Activated CD8-positive, alpha-beta T cell treated with anti-CD3 and anti-CD28 coated beads for 36 hours (primary cell): ENCODE results near the gene LILRA5. TPM values are rescaled to one million over a fixed set of nuclear protein-coding genes. Genes with fewer than 3 reads are reported as not detected.

Source experiments
- ATAC-seq: fragments of 200-7000 bp; cut with Tn5 transposase; one replicate; pipeline ENCODE4 v1.10.0; 2021; ENCODE audit warnings: mild to moderate bottlenecking, moderate library complexity
- CTCF ChIA-PET: fragments of 350-600 bp; sonication (Branson Sonifier 250); formaldehyde crosslinking; loops from one replicate; lab custom pipeline; 2021; ENCODE audit warnings: antibody characterized with exemption; lab: Charles Lee
- POLR2A ChIA-PET: fragments of 350-600 bp; sonication (Branson Sonifier 250); formaldehyde crosslinking; loops from one replicate; lab custom pipeline; 2021; ENCODE audit warnings: antibody characterized with exemption; lab: Charles Lee
- DNase-seq: peaks from one replicate; pipeline ENCODE4 v3.0.0-alpha.2; 2020
- H3K27ac Mint-ChIP-seq: one replicate; pipeline ENCODE4 v1.8.0; 2021; ENCODE audit warnings: mild to moderate bottlenecking, mixed read lengths
- H3K27me3 Mint-ChIP-seq: one replicate; pipeline ENCODE4 v1.8.0; 2021; ENCODE audit warnings: mixed read lengths
- H3K36me3 Mint-ChIP-seq: one replicate; pipeline ENCODE4 v1.8.0; 2021; ENCODE audit warnings: low read depth, mixed read lengths
- H3K4me1 Mint-ChIP-seq: one replicate; pipeline ENCODE4 v1.8.0; 2021; ENCODE audit warnings: low read depth, mixed read lengths
- H3K4me3 Mint-ChIP-seq: one replicate; pipeline ENCODE4 v1.8.0; 2021; ENCODE audit warnings: mild to moderate bottlenecking, moderate library complexity, mixed read lengths
- H3K9me3 Mint-ChIP-seq: one replicate; pipeline ENCODE4 v1.8.0; 2021; ENCODE audit warnings: mixed read lengths
- CTCF ChIP-seq: fragments of 200-600 bp; IDR thresholded peaks from one replicate; pipeline ENCODE4 v1.8.0; 2022; ENCODE audit warnings: antibody characterized with exemption, mild to moderate bottlenecking
- intact Hi-C: fragments of 100-400 bp; cut with micrococcal nuclease; formaldehyde crosslinking; loops from one replicate; pipeline ENCODE4 v1.10.0; 2022
- total RNA-seq, 2 experiments: library from RNA; stranded (reverse); gene quantifications; one replicate each; pipeline ENCODE4 v1.2.3, GENCODE V29; 2021

LILRA5 gene
- total RNA-seq, 2 experiments from 2014 or later, result not detected

GRCh38 chr19:54345938-54346386, 33.0 kb upstream of the LILRA5 start:
- ChIA-PET CTCF (interaction anchor here (1.6 kb wide), 1 partner anchor 45 kb away, joined by 7 read pairs; no protein-coding TSS in a partner anchor), POLR2A (no interaction called here)
- Mint-ChIP-seq H3K36me3 (no peaks in the 10 kb centered on the region), H3K27me3 (no peaks in the 10 kb centered on the region), H3K4me1 (no peaks in the 10 kb centered on the region), H3K9me3 (no peaks in the 10 kb centered on the region), H3K27ac (no peak overlapping the region), H3K4me3 (no peak overlapping the region)
- no peak for TF ChIP-seq CTCF
- DNase-seq (no peak), ATAC-seq (no peak)
- intact Hi-C loops, result no loop called here

- CTCF ChIA-PET, result no interaction called here
Observed at GRCh38 chr19:54343868-54344267, 30.9 kb upstream of the LILRA5 start.

GRCh38 chr19:54341295-54341694, 28.3 kb upstream of the LILRA5 start:
- TF ChIP-seq CTCF, result no peak
- POLR2A ChIA-PET, result no interaction called here
- DNase-seq (no peak), ATAC-seq (no peak)
- Mint-ChIP-seq H3K9me3 (no peaks in the 10 kb centered on the region), H3K27me3 (peaks cover 4% of the 10 kb centered on the region), H3K4me3 (no peak overlapping the region), H3K4me1 (no peaks in the 10 kb centered on the region), H3K36me3 (no peaks in the 10 kb centered on the region), H3K27ac (no peak overlapping the region)
- CTCF ChIA-PET, result interaction anchor here (0.8 to 2.6 kb wide), 3 partner anchors 14 to 49 kb away, joined by 3 to 9 read pairs (median 3); no protein-coding TSS in a partner anchor
- intact Hi-C loops, result no loop called here

More at GRCh38 chr19:54343868-54344267, 30.9 kb upstream of the LILRA5 start:
- intact Hi-C loops, result no loop called here
- H3K36me3 Mint-ChIP-seq, result no peaks in the 10 kb centered on the region
- POLR2A ChIA-PET, result no interaction called here
- H3K9me3 Mint-ChIP-seq, result no peaks in the 10 kb centered on the region
- peaks cover 3% of the 10 kb centered on the region for H3K27me3 Mint-ChIP-seq
- DNase-seq, result no peak
- H3K4me1 Mint-ChIP-seq, result no peaks in the 10 kb centered on the region
- ATAC-seq, result no peak
- H3K27ac Mint-ChIP-seq, result no peak overlapping the region
- no peak for TF ChIP-seq CTCF
- H3K4me3 Mint-ChIP-seq, result no peak overlapping the region

DNA sequence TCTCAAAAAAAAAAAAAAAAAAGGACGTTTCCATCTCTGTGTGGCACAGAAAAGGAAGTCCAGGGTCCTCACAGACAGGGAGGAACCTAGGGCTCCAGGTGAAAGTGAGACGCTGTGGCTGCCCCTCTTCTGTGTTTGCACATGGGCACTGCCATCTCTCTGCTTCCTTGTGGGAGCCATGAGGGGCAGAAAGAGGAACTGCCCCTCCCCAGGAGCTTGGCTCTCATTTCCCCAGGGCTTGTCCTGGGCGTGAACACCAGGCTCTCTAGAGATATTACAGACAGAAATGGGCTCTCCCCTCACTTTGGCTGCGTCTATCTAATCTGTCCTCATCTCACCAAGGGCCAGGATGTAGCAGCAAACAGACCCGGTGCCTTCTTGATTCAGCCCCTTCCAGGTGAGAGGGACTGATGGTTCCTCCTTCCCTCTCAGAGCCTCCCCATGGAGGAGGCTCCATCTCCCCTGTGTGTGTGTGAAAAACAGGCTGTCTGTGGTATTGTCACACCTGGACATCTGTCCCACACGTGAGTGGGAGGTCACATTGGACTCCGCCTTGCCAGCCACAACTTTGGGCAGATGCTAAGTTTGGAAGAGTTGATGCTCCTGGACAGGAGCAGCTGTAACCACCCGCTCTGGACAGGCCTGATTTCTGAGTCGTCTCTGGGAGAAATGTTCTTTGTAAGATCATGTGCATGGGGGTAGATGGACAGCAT, 26.8 kb upstream of the LILRA5 start:
- CTCF ChIA-PET, result interaction anchor here (1.2 to 2.6 kb wide), 2 partner anchors 15 to 50 kb away, joined by 3 to 9 read pairs; no protein-coding TSS in a partner anchor
- Mint-ChIP-seq H3K4me3 (no peak overlapping the region), H3K27ac (no peak overlapping the region), H3K4me1 (no peaks in the 10 kb centered on the region), H3K9me3 (no peaks in the 10 kb centered on the region), H3K36me3 (no peaks in the 10 kb centered on the region), H3K27me3 (peaks cover 4% of the 10 kb centered on the region)
- TF ChIP-seq CTCF, result no peak
- no peak for ATAC-seq
- intact Hi-C loops, result no loop called here
- POLR2A ChIA-PET, result no interaction called here
- no peak for DNase-seq

DNA sequence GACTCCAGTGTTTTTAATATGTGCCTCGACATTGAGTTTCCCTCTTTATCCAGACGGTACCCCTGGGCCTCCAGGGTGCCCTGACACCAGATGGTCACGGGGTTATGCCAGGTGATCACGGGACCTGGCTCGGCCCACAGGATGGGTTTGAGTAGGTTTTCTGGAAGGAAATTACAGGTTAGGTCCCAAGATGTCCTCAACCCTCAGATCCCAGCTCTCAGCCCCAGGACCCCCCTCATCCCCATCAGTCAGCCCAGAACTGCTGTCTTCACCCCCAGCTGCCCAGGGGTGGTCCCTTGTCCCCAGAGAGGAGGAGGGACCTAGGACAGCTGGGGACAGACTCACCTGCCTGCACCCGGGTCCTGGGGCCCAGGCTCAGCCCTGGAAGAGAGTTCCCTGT, 25.6 kb upstream of the LILRA5 start:
- TF ChIP-seq CTCF, result no peak
- Mint-ChIP-seq H3K4me1 (no peaks in the 10 kb centered on the region), H3K9me3 (no peaks in the 10 kb centered on the region), H3K36me3 (no peaks in the 10 kb centered on the region), H3K27ac (no peak overlapping the region), H3K4me3 (no peak overlapping the region), H3K27me3 (peaks cover 4% of the 10 kb centered on the region)
- intact Hi-C loops, result no loop called here
- ATAC-seq (no peak), DNase-seq (no peak)
- CTCF ChIA-PET, result no interaction called here
- POLR2A ChIA-PET, result no interaction called here
